ENCODE data around the gene CES4A.
"Not testable (repeated sequence)": the region's sequence is repeated elsewhere in the genome, so short reads cannot be mapped to it uniquely, and the experiment has no call there.

The CES4A gene

DNA sequence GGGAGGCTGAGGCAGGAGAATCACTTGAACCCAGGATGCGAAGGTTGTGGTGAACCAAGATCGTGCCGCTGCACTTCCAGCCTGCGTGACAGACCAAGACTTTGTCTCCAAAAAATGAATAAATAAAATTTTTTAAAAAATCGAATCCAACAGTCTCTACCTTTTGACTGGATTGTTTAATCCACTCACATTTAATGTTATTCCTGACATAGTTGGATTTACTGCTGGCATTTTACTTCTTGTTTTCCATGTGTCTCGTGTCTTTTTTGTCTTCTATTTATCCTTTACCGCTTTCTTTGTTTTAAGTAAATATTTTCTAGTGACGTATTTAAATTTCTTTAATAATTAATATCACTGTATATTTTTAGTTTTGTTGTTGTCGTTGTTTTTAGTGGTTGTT, 5.4 kb upstream of the CES4A start:
- DNase-seq (ENCODE audit: extremely low read depth in 1 of 2, low read depth in 1 of 2), result no peak

DNA sequence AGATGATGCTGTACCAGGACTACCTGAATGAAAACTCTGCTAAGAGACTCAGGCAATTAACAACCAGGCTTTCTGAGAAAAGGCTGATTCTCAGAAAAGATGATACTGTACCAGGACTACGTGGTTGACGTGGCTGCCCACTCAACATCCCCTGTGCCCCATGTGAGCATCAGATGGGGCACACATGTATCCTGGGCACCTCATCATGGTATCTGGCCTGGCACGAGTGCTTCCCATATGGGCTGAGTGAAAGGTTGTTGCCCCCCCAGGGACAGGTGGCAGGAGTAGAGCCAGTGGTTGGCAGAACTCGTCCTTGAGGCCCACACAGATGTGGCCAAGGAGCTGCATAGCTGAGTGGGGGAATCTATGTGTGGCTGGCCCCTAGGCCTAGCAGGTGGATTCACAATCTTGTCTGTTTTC, 3.5 kb upstream of the CES4A start:
- DNase-seq (ENCODE audit: extremely low read depth in 1 of 2, low read depth in 1 of 2), result peak; percentile 58 to 78

DNA sequence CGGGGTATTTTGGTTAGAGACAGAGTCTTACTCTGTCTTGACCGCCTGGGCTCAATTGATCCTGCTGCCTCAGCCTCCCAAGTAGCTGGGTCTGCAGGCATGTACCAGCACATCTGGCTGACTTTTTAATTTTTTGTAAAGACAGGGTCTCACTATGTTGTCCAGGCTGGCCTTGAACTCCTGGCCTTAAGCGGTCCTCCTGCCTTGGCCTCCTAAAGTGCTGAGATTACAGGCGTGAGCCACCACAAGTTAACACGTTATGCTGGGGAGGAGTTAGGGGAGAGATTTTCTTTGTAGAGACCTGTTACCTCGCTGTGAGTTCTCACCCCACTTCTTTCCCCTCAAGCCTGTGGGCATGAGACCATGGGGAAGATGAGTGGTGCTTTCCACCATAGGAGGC, 1.8 kb upstream of the CES4A start:
- DNase-seq (ENCODE audit: extremely low read depth in 1 of 2, low read depth in 1 of 2), result peak in 1 of 2 donors; percentile 30

DNA sequence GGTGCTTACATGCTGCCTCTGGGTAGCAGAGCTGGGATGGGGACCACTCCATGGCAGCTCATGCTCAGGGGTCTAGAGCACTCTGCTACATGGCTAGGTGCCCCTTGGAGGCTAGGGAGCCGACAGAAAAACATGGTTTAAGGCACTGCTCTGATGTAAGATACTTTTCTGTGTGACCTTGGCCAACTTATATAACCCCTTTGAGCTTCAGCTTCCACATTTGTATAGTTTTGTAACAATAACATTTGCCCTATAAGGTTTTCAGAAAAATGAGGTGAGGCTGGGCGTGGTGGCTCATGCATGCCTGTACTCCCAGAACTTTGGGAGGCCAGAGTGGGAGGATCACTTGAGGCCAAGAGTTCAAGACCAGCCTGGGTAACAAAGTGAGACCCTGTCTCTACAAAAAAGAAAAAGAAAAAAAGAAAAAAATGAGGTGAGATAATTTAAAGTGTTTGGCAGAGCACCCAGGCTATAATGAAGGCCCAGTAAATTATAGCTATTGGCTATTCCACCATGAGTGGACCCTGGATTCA, 3.2 kb downstream of the CES4A start:
- no peak for DNase-seq (ENCODE audit: extremely low read depth in 1 of 2, low read depth in 1 of 2)

DNA sequence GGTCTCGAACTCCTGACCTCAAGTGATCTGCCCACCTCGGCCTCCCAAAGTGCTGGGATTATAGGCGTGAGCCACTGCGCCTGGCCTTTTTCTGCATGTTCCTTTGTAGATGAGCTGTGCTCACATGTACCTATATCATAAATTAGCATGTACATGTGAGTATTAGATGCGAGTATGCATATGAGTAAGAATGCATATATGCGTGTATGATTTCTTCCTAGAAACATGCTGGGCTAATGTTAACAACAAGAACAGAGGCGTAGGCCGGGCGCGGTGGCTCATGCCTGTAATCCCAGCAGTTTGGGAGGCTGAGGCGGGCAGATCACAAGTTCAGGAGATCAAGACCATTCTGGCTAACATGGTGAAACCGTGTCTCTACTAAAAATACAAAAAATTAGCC, 5.2 kb downstream of the CES4A start:
- DNase-seq (ENCODE audit: extremely low read depth in 1 of 2, low read depth in 1 of 2), result not testable (repeated sequence)

DNA sequence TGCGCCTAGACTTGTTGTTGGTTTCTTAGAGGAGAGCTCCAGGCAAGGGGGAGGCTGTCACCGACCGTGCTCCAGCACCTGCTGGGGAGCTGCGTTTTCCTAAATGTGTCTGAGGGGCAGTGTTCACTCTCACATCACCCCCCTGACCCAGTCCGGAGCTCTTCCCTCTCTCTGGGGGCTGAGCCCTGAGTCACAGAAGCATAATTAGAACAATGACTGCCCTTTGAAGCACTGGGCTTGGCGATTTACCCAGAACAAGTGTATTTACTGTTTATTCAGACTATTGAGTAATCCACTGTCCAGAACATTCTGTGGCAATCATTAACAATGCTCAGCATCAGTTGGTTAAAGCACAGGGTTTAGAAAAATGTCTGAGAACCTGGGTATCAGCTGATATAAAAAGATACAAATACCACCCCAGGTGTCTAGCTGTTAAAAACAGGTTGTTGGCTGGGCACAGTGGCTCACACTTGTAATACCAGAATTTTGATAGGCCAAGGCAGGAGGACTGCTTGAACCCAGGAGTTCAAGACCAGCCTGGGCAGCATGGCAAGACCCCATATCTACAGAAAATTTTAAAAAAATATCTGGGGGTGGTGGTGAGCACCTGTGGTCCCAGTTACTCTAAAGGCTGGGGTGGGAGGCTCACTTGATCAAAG, 8.1 kb downstream of the CES4A start:
- DNase-seq (ENCODE audit: extremely low read depth in 1 of 2, low read depth in 1 of 2), result no peak

DNA sequence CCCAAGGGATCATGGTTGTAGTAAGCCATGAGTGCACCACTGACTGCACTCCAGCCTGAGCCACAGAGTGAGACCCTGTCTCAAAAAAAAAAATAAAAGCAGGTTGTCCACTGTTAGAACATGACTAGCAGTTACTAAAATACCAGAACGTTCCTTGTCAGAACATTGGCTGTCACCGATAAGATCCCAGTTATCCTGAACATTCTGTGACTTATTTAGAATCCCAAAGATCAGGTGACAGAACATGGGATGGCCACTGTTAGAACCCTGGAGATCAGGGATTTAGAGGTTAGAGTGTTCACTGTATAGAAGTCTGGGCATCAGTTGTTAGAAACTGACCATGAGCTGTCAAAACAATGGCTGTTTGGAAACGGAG, 8.6 kb downstream of the CES4A start:
- no peak for DNase-seq (ENCODE audit: extremely low read depth in 1 of 2, low read depth in 1 of 2)

DNA sequence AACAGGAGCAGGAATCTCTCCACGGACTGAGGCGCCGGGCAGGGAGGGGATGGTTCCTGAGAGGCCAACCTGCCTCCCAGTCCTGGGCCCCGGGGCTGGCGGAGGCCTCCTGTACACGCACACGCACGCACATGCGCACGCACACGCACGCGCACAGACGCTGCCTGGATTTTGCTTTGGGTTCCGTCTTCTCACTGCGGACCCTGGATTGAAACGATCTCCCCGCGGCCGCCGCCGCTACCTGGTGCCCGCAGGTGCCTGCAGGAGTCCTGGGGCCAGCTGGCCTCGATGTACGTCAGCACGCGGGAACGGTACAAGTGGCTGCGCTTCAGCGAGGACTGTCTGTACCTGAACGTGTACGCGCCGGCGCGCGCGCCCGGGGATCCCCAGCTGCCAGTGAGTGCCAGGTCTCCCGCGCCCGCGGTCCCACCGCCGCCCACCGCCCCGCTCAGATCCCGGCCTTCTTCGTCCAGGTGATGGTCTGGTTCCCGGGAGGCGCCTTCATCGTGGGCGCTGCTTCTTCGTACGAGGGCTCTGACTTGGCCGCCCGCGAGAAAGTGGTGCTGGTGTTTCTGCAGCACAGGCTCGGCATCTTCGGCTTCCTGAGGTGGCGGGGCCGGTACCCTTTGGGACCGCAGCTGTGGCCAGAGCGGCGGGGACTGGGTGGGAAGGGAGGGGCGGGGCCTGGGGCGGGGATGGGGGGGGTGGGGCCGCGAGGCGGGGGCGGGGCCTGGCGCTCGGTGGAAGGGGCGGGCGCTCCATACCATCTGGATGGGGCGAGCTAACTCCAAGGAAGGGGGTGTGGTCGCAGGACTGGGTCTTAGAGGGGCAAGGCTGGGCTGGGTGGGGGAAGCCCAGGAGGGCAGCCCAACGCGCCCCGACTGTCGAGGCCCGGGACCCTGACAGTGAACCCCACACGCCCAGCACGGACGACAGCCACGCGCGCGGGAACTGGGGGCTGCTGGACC, 12.3 kb downstream of the CES4A start:
- peak in 1 of 2 donors; percentile 29 for DNase-seq (ENCODE audit: extremely low read depth in 1 of 2, low read depth in 1 of 2)

GRCh38 chr16:67001726-67002125, 13.3 kb downstream of the CES4A start:
- DNase-seq (ENCODE audit: extremely low read depth in 1 of 2, low read depth in 1 of 2), result no peak

- no peak for DNase-seq (ENCODE audit: extremely low read depth in 1 of 2, low read depth in 1 of 2)
Observed at GRCh38 chr16:67006930-67007658, 18.7 kb downstream of the CES4A start.

- no peak for DNase-seq (ENCODE audit: extremely low read depth in 1 of 2, low read depth in 1 of 2)
Observed at GRCh38 chr16:67009158-67009557, 20.8 kb downstream of the CES4A start.

- DNase-seq (ENCODE audit: extremely low read depth in 1 of 2, low read depth in 1 of 2), result no peak
Observed at GRCh38 chr16:67011274-67011673, 22.9 kb downstream of the CES4A start.

GRCh38 chr16:67013233-67013822, 24.9 kb downstream of the CES4A start:
- DNase-seq (ENCODE audit: extremely low read depth in 1 of 2, low read depth in 1 of 2), result no peak

DNA sequence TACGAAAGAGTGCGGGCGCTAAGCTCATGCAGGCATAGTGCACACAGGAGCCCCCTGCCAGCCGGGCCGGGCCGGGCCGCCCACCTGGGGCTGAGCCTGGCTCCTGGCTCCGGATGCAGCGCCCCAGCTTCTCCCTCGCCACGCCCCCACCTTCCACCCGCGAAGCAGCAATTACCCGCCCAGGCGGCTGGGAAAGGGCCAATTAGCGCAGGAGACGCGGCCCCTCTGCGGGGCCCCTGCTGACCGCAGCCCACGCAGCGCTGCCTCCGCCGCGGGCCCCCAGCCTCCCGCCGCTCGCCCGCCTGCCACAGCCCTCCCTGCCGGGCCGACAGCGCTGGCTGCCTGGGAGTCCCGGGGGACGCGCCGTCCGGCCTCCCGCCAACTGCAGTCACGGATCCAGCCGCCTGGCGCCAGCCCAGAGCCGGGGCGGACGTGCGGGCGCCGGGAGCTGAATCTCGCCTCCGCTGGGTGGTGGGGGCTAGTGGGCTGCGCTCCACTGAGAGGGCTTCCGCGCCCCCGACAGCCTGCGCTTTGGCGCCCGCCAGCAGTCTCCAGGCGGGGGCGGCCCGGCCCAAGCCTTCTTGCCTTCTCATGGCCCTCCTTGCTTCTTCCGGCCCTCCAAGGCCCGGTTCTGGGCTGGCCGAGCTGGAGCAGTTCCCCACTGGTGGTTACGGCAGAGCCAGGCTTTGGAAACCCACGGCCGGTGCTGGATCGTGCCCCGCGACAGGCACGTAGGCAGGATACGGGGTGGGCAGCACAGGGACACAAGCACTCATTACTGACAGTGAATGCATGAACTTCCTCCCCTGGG, 25.6 kb downstream of the CES4A start:
- peak; percentile 75 to 84 for DNase-seq (ENCODE audit: extremely low read depth in 1 of 2, low read depth in 1 of 2)

GRCh38 chr16:67014634-67015312, 26.4 kb downstream of the CES4A start:
- no peak for DNase-seq (ENCODE audit: extremely low read depth in 1 of 2, low read depth in 1 of 2)

- peak in 1 of 2 donors; percentile 12 for DNase-seq (ENCODE audit: extremely low read depth in 1 of 2, low read depth in 1 of 2)
Observed at GRCh38 chr16:67015313-67015731, 26.9 kb downstream of the CES4A start.

GRCh38 chr16:67016143-67016542, 27.8 kb downstream of the CES4A start:
- no peak for DNase-seq (ENCODE audit: extremely low read depth in 1 of 2, low read depth in 1 of 2)

DNA sequence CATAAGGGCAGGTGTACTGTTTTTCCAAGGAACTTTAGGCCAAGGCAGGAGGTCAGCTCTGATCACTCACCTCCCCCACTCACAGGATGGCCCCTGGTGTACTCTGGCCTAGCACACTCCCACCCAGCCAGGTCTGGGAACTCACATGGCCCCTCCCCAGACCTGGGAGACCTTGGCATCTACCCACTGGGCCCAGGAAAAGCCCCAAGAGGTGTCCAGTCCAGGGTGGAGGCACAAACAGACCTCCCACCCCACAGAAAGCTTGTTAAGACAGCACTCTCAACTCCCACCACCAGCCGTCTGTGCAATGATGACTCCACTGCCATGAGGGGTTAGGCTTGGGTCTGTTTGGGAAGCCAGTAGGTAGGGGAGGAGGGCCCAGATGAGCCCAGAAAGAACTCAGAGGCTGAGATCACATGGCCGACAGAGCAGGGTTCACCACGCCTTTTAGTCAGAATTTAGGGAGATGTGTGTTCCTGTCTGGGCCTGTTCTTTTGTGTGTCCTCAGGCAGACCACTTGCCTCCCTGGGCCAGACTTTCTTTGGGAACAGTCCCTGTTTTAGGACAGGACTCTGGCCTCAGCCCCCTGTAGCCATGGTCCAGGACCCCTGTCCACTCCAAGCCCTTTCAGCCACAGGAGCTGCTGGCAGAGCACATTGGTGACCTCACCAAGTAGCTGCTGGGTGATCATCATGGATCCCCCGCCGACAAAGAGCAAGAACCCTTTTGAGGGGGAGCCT, 28.5 kb downstream of the CES4A start:
- DNase-seq (ENCODE audit: extremely low read depth in 1 of 2, low read depth in 1 of 2), result no peak

- DNase-seq (ENCODE audit: extremely low read depth in 1 of 2, low read depth in 1 of 2), result no peak
Observed at GRCh38 chr16:67017421-67017750, 29.0 kb downstream of the CES4A start.

Measured in stimulated activated CD8-positive, alpha-beta memory T cell treated with anti-CD3 and anti-CD28 coated beads, Interleukin-7, amount 100 ng/mL, for 48 hours (primary cell).